Progenitor cell of endocrine pancreas (in vitro differentiated cells): ENCODE measurements around the gene LRRTM3. TPM values are rescaled to one million over a fixed set of nuclear protein-coding genes. Genes with fewer than 3 reads are reported as not detected.

Experiments used
- DNase-seq: peaks from one replicate; pipeline ENCODE4 v3.0.0; 2021; ENCODE audit warnings: low spot score; ENCODE audit not compliant: unreplicated experiment
- H3K27ac Mint-ChIP-seq: 2 replicates; pipeline ENCODE4 v1.8.0; 2021; ENCODE audit warnings: mild to moderate bottlenecking, moderate library complexity, mixed read lengths
- H3K27me3 Mint-ChIP-seq: 2 replicates; pipeline ENCODE4 v1.8.0; 2021; ENCODE audit warnings: mixed read lengths
- H3K36me3 Mint-ChIP-seq: 2 replicates; pipeline ENCODE4 v1.8.0; 2022; ENCODE audit warnings: mixed read lengths; ENCODE audit not compliant: insufficient read depth
- H3K4me1 Mint-ChIP-seq: 2 replicates; pipeline ENCODE4 v1.8.0; 2021; ENCODE audit warnings: low read depth, mixed read lengths
- H3K4me3 Mint-ChIP-seq: 2 replicates; pipeline ENCODE4 v1.8.0; 2021; ENCODE audit warnings: low read depth, mild to moderate bottlenecking, moderate library complexity, mixed read lengths
- H3K9me3 Mint-ChIP-seq: 2 replicates; pipeline ENCODE4 v1.8.0; 2021; ENCODE audit warnings: low read depth, mixed read lengths
- long read RNA-seq: library from polyadenylated mRNA; unstranded; transcript quantifications from one replicate; pipeline ENCODE4 v2.0.0, GENCODE V29; 2020
- total RNA-seq: library from RNA; stranded (reverse); gene quantifications from 2 replicates; pipeline ENCODE4 v1.2.1, GENCODE V29; 2021
- TF ChIP-seq, protein P1 (sequence below): fragments of 200-600 bp; sonication (generic); IDR thresholded peaks from one replicate; pipeline ENCODE4 v1.5.0; 2021; ENCODE audit warnings: antibody characterized with exemption, mild to moderate bottlenecking; ENCODE audit not compliant: unreplicated experiment

LRRTM3 gene
- not detected in 2 replicates for total RNA-seq
- long read RNA-seq, result 0 reads

- Mint-ChIP-seq H3K27ac (no peak within 1 kb of the TSS), H3K4me1 (peaks cover 17% of the 10 kb centered on the region), H3K4me3 (peak within 1 kb of the TSS; percentile 47), H3K27me3 (peaks cover 47% of the 10 kb centered on the region), H3K36me3 (no peaks in the 10 kb centered on the region), H3K9me3 (no peaks in the 10 kb centered on the region)
- peak; percentile 16 for DNase-seq
- TF ChIP-seq, protein P1, sequence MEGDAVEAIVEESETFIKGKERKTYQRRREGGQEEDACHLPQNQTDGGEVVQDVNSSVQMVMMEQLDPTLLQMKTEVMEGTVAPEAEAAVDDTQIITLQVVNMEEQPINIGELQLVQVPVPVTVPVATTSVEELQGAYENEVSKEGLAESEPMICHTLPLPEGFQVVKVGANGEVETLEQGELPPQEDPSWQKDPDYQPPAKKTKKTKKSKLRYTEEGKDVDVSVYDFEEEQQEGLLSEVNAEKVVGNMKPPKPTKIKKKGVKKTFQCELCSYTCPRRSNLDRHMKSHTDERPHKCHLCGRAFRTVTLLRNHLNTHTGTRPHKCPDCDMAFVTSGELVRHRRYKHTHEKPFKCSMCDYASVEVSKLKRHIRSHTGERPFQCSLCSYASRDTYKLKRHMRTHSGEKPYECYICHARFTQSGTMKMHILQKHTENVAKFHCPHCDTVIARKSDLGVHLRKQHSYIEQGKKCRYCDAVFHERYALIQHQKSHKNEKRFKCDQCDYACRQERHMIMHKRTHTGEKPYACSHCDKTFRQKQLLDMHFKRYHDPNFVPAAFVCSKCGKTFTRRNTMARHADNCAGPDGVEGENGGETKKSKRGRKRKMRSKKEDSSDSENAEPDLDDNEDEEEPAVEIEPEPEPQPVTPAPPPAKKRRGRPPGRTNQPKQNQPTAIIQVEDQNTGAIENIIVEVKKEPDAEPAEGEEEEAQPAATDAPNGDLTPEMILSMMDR, result peak; percentile 79
Observed at GRCh38 chr10:66925896-66926715, at the start of gene LRRTM3. LRRTM3 (plus strand) TSS chr10:66926036.

DNA sequence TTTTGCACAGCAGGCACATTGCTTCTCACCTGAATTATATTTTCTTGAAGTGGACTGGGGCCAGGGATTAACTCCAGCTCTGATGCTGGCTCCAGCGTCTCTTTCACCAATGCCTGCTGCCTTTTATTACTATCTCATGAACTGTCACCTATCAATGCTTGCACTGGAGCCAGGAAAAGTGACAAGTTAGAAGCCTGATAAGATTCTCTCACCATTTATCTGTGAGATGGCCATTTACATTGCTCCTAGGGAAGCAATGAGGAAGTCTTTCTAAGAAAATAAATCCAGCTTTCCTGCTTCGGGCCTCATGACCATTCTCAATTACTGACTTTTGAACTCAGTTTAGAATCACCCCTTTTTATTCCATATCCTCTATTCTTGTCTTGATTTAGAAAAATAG, 48.5 kb upstream of the LRRTM3 start:
- no peaks in the 10 kb centered on the region for H3K9me3 Mint-ChIP-seq
- TF ChIP-seq, protein P1, result no peak
- DNase-seq, result no peak
- H3K4me1 Mint-ChIP-seq, result no peaks in the 10 kb centered on the region
- H3K36me3 Mint-ChIP-seq, result no peaks in the 10 kb centered on the region
- no peak overlapping the region for H3K27ac Mint-ChIP-seq
- H3K27me3 Mint-ChIP-seq, result no peaks in the 10 kb centered on the region
- no peak overlapping the region for H3K4me3 Mint-ChIP-seq

DNA sequence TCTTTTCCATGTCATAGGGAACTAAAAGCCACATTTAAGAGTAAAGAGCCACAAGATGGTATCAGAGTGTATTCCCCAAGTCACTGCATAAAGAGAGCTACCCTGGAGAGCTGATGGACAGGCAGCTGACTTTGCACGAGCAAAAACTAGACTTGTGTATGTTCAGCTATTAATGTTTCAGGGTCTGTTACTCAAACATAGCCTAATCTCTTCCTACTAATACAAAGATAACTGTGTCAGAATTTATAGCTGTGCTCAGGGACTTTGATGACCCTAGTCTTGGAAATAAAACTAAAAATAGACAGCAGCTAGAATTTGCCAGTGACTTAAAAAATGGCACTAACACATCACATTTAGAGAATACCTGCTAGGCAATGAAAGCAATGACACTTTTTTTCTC, 45.5 kb upstream of the LRRTM3 start:
- Mint-ChIP-seq H3K4me3 (no peak overlapping the region), H3K9me3 (no peaks in the 10 kb centered on the region), H3K4me1 (no peaks in the 10 kb centered on the region), H3K27ac (no peak overlapping the region), H3K36me3 (no peaks in the 10 kb centered on the region), H3K27me3 (no peaks in the 10 kb centered on the region)
- TF ChIP-seq, protein P1, result no peak
- DNase-seq, result no peak

DNA sequence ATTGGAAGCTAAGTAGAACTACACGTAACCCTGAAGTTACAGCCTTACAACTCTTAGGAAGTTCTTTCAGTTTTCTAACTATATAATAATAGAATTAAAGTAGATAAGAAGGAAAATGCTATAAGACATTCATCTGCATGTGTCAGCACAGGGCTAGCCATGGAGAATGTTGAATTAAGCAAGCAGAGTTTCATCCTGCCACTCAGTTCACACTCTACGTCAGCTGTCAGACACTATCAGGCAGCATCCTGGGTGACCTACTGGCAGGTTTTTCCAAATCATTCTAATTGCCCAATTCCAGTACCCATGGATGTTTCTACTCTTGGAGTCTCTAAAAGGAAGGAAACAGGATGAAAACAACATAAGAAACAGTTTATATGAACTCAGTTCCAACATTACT, 45.0 kb upstream of the LRRTM3 start:
- no peak overlapping the region for H3K27ac Mint-ChIP-seq
- TF ChIP-seq, protein P1, result no peak
- no peaks in the 10 kb centered on the region for H3K36me3 Mint-ChIP-seq
- no peaks in the 10 kb centered on the region for H3K27me3 Mint-ChIP-seq
- DNase-seq, result no peak
- H3K4me3 Mint-ChIP-seq, result no peak overlapping the region
- H3K4me1 Mint-ChIP-seq, result no peaks in the 10 kb centered on the region
- no peaks in the 10 kb centered on the region for H3K9me3 Mint-ChIP-seq

- Mint-ChIP-seq H3K4me1 (no peaks in the 10 kb centered on the region), H3K27ac (no peak overlapping the region)
- TF ChIP-seq, protein P1, result no peak
Observed at GRCh38 chr10:66881814-66882213, 44.0 kb upstream of the LRRTM3 start.

More at GRCh38 chr10:66881814-66882213, 44.0 kb upstream of the LRRTM3 start:
- Mint-ChIP-seq H3K36me3 (no peaks in the 10 kb centered on the region), H3K27me3 (no peaks in the 10 kb centered on the region), H3K9me3 (no peaks in the 10 kb centered on the region), H3K4me3 (no peak overlapping the region)
- no peak for DNase-seq
